ENCODE measurements around the gene SMAP2.

Gene SMAP2

DNA sequence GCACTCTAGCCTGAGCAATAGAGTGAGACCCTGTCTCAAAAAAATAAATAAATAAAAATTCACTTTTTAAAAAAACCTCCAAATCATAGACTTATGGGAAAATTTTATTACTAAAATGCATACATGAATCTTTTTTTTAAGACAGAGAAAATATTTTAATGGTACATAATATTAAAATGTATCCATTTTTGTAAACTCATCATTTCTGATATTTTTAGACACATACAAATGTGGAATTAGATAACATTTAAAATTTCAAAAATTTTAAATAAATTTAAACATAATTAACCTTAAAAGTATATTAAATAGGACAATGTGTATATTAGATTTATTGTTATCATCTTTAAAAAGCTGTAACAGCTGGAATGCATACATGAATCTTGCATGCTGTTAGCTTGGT, 33.9 kb downstream of the SMAP2 start:
- TF ChIP-seq, protein P1, sequence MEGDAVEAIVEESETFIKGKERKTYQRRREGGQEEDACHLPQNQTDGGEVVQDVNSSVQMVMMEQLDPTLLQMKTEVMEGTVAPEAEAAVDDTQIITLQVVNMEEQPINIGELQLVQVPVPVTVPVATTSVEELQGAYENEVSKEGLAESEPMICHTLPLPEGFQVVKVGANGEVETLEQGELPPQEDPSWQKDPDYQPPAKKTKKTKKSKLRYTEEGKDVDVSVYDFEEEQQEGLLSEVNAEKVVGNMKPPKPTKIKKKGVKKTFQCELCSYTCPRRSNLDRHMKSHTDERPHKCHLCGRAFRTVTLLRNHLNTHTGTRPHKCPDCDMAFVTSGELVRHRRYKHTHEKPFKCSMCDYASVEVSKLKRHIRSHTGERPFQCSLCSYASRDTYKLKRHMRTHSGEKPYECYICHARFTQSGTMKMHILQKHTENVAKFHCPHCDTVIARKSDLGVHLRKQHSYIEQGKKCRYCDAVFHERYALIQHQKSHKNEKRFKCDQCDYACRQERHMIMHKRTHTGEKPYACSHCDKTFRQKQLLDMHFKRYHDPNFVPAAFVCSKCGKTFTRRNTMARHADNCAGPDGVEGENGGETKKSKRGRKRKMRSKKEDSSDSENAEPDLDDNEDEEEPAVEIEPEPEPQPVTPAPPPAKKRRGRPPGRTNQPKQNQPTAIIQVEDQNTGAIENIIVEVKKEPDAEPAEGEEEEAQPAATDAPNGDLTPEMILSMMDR (conservative IDR thresholded peaks at IDR 0.05; ENCODE audit: low read depth, low read length), result no peak
- Histone ChIP-seq H3K27me3 (ENCODE audit: insufficient read depth, low read depth) (no peaks in the 10 kb centered on the region), H3K27ac (no peak overlapping the region), H3K4me2 (no peak overlapping the region), H3K4me3 (IDR thresholded peaks at IDR 0.05; ENCODE audit: insufficient read depth, low read depth, low read length) (no peak overlapping the region), H3K4me1 (ENCODE audit: low read depth, poor library complexity, severe bottlenecking) (peaks cover 11% of the 10 kb centered on the region), H4K20me1 (ENCODE audit: insufficient read depth) (no peaks in the 10 kb centered on the region), H2AFZ (ENCODE audit: low read depth) (no peak overlapping the region), H3K9ac (no peak overlapping the region), H3K79me2 (ENCODE audit: insufficient read depth, low read depth) (peaks cover 6% of the 10 kb centered on the region; the same call in 1 of the 2 replicates), H3K36me3 (ENCODE audit: insufficient read depth) (no peaks in the 10 kb centered on the region)

DNA sequence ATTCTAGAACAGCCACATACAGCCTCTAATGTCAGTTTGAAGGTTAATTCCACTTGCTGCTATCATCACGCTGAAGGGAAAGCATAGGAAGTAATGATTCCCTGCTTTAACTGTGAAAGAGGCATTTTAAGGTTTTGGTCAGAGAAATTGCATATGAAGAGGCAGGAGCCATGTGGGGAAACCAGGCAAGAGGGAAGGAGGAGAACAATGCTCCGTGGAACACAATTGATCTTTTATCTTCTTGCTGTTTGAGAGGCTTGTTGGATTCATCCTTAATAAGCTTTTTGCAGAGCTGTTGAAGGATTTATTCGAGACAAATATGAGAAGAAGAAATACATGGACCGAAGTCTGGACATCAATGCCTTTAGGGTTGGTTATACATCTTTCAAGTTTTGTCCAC, 35.9 kb downstream of the SMAP2 start:
- H3K4me2 ChIP-seq, result no peak overlapping the region
- no peak overlapping the region for H3K4me3 ChIP-seq (IDR thresholded peaks at IDR 0.05; ENCODE audit: insufficient read depth, low read depth, low read length)
- H3K27me3 ChIP-seq (ENCODE audit: insufficient read depth, low read depth), result no peaks in the 10 kb centered on the region
- no peak overlapping the region for H3K27ac ChIP-seq
- peaks cover 3% of the 10 kb centered on the region for H3K4me1 ChIP-seq (ENCODE audit: low read depth, poor library complexity, severe bottlenecking)
- no peak overlapping the region for H3K9ac ChIP-seq
- no peak overlapping the region for H2AFZ ChIP-seq (ENCODE audit: low read depth)
- H4K20me1 ChIP-seq (ENCODE audit: insufficient read depth), result no peaks in the 10 kb centered on the region
- TF ChIP-seq, protein P1 (conservative IDR thresholded peaks at IDR 0.05; ENCODE audit: low read depth, low read length), result no peak
- peaks cover 4% of the 10 kb centered on the region; the same call in 1 of the 2 replicates for H3K79me2 ChIP-seq (ENCODE audit: insufficient read depth, low read depth)
- no peaks in the 10 kb centered on the region for H3K36me3 ChIP-seq (ENCODE audit: insufficient read depth)

DNA sequence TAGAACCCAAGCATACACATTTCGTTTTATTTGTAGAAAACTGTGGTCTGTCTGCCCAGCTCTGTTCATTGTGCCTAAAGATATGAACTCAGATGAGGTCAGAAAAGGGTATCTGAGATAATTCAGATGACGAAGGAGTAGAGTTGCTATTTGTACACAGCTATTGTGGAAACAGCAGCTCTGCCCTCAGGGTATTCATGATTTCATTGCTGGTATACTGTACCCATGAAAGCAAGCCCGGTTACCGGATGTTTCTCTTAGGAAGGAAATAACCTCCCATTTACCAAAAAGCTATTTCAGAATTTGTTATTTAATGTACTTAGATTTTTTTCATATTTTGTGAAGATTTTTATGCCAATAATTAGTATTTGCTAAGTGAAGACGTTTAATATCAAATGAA, 37.8 kb downstream of the SMAP2 start:
- Histone ChIP-seq H3K4me2 (no peak overlapping the region), H3K36me3 (ENCODE audit: insufficient read depth) (peaks cover 4% of the 10 kb centered on the region; the same call in 1 of the 2 replicates), H3K9ac (no peak overlapping the region), H3K27ac (no peak overlapping the region), H3K27me3 (ENCODE audit: insufficient read depth, low read depth) (no peaks in the 10 kb centered on the region), H3K79me2 (ENCODE audit: insufficient read depth, low read depth) (no peaks in the 10 kb centered on the region), H4K20me1 (ENCODE audit: insufficient read depth) (no peaks in the 10 kb centered on the region), H3K4me1 (ENCODE audit: low read depth, poor library complexity, severe bottlenecking) (no peaks in the 10 kb centered on the region), H3K4me3 (IDR thresholded peaks at IDR 0.05; ENCODE audit: insufficient read depth, low read depth, low read length) (no peak overlapping the region), H2AFZ (ENCODE audit: low read depth) (no peak overlapping the region)
- TF ChIP-seq, protein P1 (conservative IDR thresholded peaks at IDR 0.05; ENCODE audit: low read depth, low read length), result no peak

DNA sequence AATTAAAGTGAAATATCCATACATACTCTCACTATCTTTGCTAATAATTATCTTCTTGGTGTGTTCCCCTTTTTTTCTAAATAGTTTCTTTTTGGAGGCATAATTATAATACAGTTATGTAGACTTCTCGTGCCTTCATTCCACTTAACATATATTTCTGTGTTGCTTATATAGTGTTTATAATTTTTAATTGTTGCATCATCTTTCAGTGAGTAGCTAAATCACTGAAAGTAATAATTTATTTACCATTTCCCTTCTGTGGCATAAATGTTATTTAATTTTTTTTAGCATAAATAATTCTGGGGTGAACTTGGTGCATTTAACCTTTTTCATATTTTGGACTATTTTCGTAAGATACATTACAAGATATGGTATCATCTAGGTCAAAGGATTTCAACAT, 38.3 kb downstream of the SMAP2 start:
- no peaks in the 10 kb centered on the region for H3K4me1 ChIP-seq (ENCODE audit: low read depth, poor library complexity, severe bottlenecking)
- no peak overlapping the region for H2AFZ ChIP-seq (ENCODE audit: low read depth)
- H3K79me2 ChIP-seq (ENCODE audit: insufficient read depth, low read depth), result no peaks in the 10 kb centered on the region
- no peaks in the 10 kb centered on the region for H4K20me1 ChIP-seq (ENCODE audit: insufficient read depth)
- H3K27me3 ChIP-seq (ENCODE audit: insufficient read depth, low read depth), result no peaks in the 10 kb centered on the region
- H3K4me3 ChIP-seq (IDR thresholded peaks at IDR 0.05; ENCODE audit: insufficient read depth, low read depth, low read length), result no peak overlapping the region
- no peak overlapping the region for H3K27ac ChIP-seq
- peaks cover 7% of the 10 kb centered on the region; the same call in 1 of the 2 replicates for H3K36me3 ChIP-seq (ENCODE audit: insufficient read depth)
- H3K9ac ChIP-seq, result no peak overlapping the region
- H3K4me2 ChIP-seq, result no peak overlapping the region
- TF ChIP-seq, protein P1 (conservative IDR thresholded peaks at IDR 0.05; ENCODE audit: low read depth, low read length), result no peak
